PC-3 (cell line): ENCODE measurements around the gene ZFP3. TPM values are rescaled to one million over a fixed set of nuclear protein-coding genes. Genes with fewer than 3 reads are reported as not detected.
"Not testable (repeated sequence)": the region's sequence is repeated elsewhere in the genome, so short reads cannot be mapped to it uniquely, and the experiment has no call there.

Experiments used
- ATAC-seq: fragments of 200-7000 bp; cut with Tn5 transposase; 2 replicates; pipeline ENCODE4 v1.9.1; 2020; ENCODE audit warnings: mild to moderate bottlenecking, moderate library complexity
- Bru-seq: library from RNA; stranded (reverse); fragments of 400-500 nt; gene quantifications from one replicate; lab custom pipeline; 2021; lab: Mats Ljungman, UMichigan
- BruChase-seq, 2 experiments: library from RNA; stranded (reverse); fragments of 400-500 nt; gene quantifications; one replicate each; lab custom pipeline; 2021; lab: Mats Ljungman, UMichigan
- BruUV-seq: library from RNA; stranded (reverse); fragments of 400-500 nt; replicated peaks from 2 replicates; lab custom pipeline; 2021; lab: Mats Ljungman, UMichigan
- CTCF ChIA-PET: fragments of 300-600 bp; sonication (Branson Sonifier 250); formaldehyde crosslinking; loops from one replicate; lab custom pipeline; 2022; ENCODE audit warnings: antibody characterized with exemption; lab: Charles Lee
- POLR2A ChIA-PET: fragments of 300-600 bp; sonication (Branson Sonifier 250); formaldehyde crosslinking; loops from one replicate; lab custom pipeline; 2022; ENCODE audit warnings: antibody characterized with exemption; ENCODE audit not compliant: unreplicated experiment; lab: Charles Lee
- DNase-seq: peaks from one replicate; pipeline ENCODE4 v3.0.0-alpha.2; 2015
- H2AFZ ChIP-seq: fragments of 300-600 bp; sonication (generic); 2 replicates; pipeline ENCODE4 v1.6.0; 2016; ENCODE audit warnings: antibody characterized with exemption, low read length
- H3F3A ChIP-seq: fragments of 300-600 bp; sonication (generic); one replicate; pipeline ENCODE4 v1.6.0; 2017; ENCODE audit warnings: antibody characterized with exemption, low read length, control low read depth, mild to moderate bottlenecking; ENCODE audit not compliant: unreplicated experiment
- H3K27ac ChIP-seq: fragments of 300-600 bp; sonication (generic); 2 replicates; pipeline ENCODE4 v1.5.1; 2016; ENCODE audit warnings: mild to moderate bottlenecking, low read length
- H3K27me3 ChIP-seq: fragments of 300-600 bp; sonication (generic); 2 replicates; pipeline ENCODE4 v1.6.1; 2016; ENCODE audit warnings: low read length, mixed read lengths
- H3K36me3 ChIP-seq: fragments of 300-600 bp; sonication (generic); 2 replicates; pipeline ENCODE4 v1.6.1; 2016; ENCODE audit warnings: low read depth, mixed run types, low read length, mixed read lengths
- H3K4me1 ChIP-seq: fragments of 300-600 bp; sonication (generic); 2 replicates; pipeline ENCODE4 v1.5.1; 2016; ENCODE audit warnings: low read length; ENCODE audit not compliant: insufficient read depth
- H3K4me2 ChIP-seq: fragments of 300-600 bp; sonication (generic); 2 replicates; pipeline ENCODE4 v1.6.0; 2016; ENCODE audit warnings: low read length
- H3K4me3 ChIP-seq: fragments of 300-600 bp; sonication (generic); 2 replicates; pipeline ENCODE4 v1.5.1; 2016; ENCODE audit warnings: mild to moderate bottlenecking, low read length, mixed read lengths
- H3K79me2 ChIP-seq: fragments of 300-600 bp; sonication (generic); 2 replicates; pipeline ENCODE4 v1.6.1; 2017; ENCODE audit warnings: low read length, mixed read lengths
- H3K9ac ChIP-seq: fragments of 300-600 bp; sonication (generic); 2 replicates; pipeline ENCODE4 v1.6.0; 2016; ENCODE audit warnings: mild to moderate bottlenecking, low read length
- H3K9me2 ChIP-seq: fragments of 300-600 bp; sonication (generic); replicated peaks from 2 replicates; pipeline ENCODE4 v1.6.1; 2016; ENCODE audit warnings: mixed run types, low read length, mixed read lengths
- H3K9me3 ChIP-seq: fragments of 300-600 bp; sonication (generic); 2 replicates; pipeline ENCODE4 v1.6.1; 2016; ENCODE audit warnings: low read length, mixed read lengths
- H4K20me1 ChIP-seq: fragments of 300-600 bp; sonication (generic); 2 replicates; pipeline ENCODE4 v1.6.1; 2016; ENCODE audit warnings: low read length, mixed read lengths
- EZH2 ChIP-seq: fragments of 300-600 bp; sonication (generic); IDR thresholded peaks from one replicate; pipeline ENCODE4 v1.6.1; 2017; ENCODE audit warnings: antibody characterized with exemption, mild to moderate bottlenecking, low read length; ENCODE audit not compliant: unreplicated experiment
- EZH2phosphoT487 ChIP-seq: fragments of 300-600 bp; sonication (generic); IDR thresholded peaks from 2 replicates; pipeline ENCODE4 v1.6.1; 2018; ENCODE audit warnings: mild to moderate bottlenecking, antibody characterized with exemption, low read length, borderline replicate concordance
- intact Hi-C: fragments of 100-400 bp; cut with micrococcal nuclease; formaldehyde crosslinking; loops from 2 replicates; pipeline ENCODE4 v1.9.0; 2023
- long read RNA-seq: library from polyadenylated mRNA; unstranded; transcript quantifications from one replicate; pipeline ENCODE4 v2.0.0, GENCODE V29; 2021; ENCODE audit not compliant: unreplicated experiment
- total RNA-seq: library from RNA; depleted of rRNA; stranded (reverse); fragments of >200 nt; gene quantifications from 2 replicates; pipeline ENCODE4 v1.2.3, GENCODE V29; 2014; rRNA removed
- TF ChIP-seq, protein P1 (sequence below): fragments of 300-600 bp; sonication (generic); conservative IDR thresholded peaks from 2 replicates; pipeline ENCODE4 v1.5.1; 2017; ENCODE audit warnings: antibody characterized with exemption, low read depth, mild to moderate bottlenecking, low read length

Gene ZFP3
- total RNA-seq = 0.58 and 0.84 TPM in 2 replicates
- percentile 42 among the genes with signal in this experiment for Bru-seq, nascent RNA
- BruChase-seq, experiment 1, labeled RNA remaining after a 6-hour chase = percentile 40 among the genes with signal in this experiment
- BruChase-seq, experiment 2, labeled RNA remaining after a 2-hour chase = percentile 49 among the genes with signal in this experiment
- long read RNA-seq, partial matches to known transcripts = 0 of 2 reads
- long read RNA-seq, other reads (novel, unspliced or antisense) = 2 of 2 reads

DNA sequence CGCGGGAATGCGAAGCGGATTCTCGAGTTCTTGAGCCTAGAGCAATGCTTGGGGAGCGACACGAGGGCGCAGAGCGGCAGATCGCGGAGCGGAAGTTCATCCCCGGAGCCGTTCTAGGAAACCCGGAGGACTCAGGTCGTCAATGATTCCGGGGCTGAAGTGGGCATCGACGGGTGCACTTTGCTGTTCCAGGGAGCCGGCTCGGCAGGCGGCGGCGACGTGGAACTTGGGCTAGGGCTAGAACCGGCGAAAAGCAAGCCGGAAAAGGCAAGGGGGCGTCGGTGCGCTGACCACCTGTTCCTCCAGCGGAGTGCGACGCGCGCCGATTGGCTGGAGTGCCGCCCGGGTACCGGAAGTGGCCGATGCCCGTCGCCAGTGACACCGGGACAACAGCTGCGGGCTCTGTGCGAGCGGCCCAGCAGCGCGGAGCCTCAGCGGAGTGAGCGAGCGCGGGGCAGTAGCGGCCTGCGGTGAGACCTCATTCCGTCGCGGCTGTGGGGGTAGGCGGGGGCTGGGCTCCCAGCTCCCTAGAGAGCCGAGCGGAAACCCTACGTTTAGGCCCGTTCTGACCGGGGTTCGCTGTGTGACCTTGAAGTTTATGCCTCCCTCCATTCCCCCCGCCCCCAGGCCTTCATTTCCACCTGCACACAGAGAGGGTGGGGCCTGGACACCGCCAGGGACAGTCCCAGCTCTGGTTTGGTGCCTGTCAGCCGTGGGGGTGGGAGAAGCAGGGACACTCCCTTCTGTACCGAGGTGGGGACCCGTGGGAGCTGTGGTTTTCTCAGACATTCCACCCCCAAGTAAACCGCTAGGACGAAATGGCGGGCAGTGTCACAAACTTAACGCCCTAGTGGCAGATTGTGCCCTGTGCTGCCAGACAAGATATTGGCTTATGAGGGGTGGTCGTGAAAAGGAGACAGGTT, at the start of gene ZFP3:
TSS of gene ZFP3 (plus strand) at position 362 of the 923 bp plus-strand sequence. CDS start 13,038 bp downstream, outside the sequence.
- POLR2A ChIA-PET = no interaction called here

DNA sequence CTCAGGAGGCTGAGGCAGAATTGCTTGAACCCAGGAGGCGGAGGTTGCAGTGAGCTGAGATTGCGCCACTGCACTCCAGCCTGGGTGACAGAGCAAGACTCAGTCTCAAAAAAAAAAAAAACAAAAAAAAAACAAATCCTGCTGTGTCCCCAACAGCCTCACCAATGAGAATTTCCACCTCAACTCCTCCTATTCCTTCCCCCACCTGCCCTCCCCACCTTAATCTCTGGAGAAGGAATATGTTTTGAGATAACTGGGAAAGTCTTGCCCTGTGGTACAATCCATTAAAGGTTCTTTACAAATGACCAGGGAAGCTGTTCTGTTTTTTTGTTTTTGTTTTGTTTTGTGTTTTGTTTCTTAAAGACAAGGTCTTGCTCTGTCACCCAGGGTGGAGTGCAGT, 48.1 kb upstream of the ZFP3 start:
- H3K4me3 ChIP-seq, intact Hi-C loops, H3K9ac ChIP-seq, H4K20me1 ChIP-seq, H3K4me2 ChIP-seq, POLR2A ChIA-PET, H3K9me2 ChIP-seq, H3F3A ChIP-seq, DNase-seq, H3K9me3 ChIP-seq, ATAC-seq, H2AFZ ChIP-seq, H3K4me1 ChIP-seq, CTCF ChIA-PET, H3K36me3 ChIP-seq, H3K27ac ChIP-seq, BruUV-seq, H3K79me2 ChIP-seq, H3K27me3 ChIP-seq: not testable (repeated sequence)

More for the DNA sequence above, at the start of gene ZFP3:
- intact Hi-C loops = no loop called here
- Histone ChIP-seq H3K27ac (no peak within 1 kb of the TSS), H3K79me2 (no peaks in the 10 kb centered on the region), H3K9ac (peak within 1 kb of the TSS; percentile 48), H4K20me1 (no peaks in the 10 kb centered on the region), H3K9me2 (no peaks in the 10 kb centered on the region), H3K4me3 (peak within 1 kb of the TSS; percentile 72), H2AFZ (peak within 1 kb of the TSS; percentile 98), H3K4me1 (no peaks in the 10 kb centered on the region; the same call in 1 of the 2 replicates), H3K4me2 (peak within 1 kb of the TSS; percentile 84), H3K9me3 (0 out of 2 replicates have a peak, but pooled peaks cover 5% of the 10 kb centered on the region), H3F3A (no peaks in the 10 kb centered on the region), H3K36me3 (no peaks in the 10 kb centered on the region; the same call in 1 of the 2 replicates), H3K27me3 (no peaks in the 10 kb centered on the region)
- ATAC-seq (peak; percentile 75), DNase-seq (peak; percentile 52)
- TF ChIP-seq, protein P1, sequence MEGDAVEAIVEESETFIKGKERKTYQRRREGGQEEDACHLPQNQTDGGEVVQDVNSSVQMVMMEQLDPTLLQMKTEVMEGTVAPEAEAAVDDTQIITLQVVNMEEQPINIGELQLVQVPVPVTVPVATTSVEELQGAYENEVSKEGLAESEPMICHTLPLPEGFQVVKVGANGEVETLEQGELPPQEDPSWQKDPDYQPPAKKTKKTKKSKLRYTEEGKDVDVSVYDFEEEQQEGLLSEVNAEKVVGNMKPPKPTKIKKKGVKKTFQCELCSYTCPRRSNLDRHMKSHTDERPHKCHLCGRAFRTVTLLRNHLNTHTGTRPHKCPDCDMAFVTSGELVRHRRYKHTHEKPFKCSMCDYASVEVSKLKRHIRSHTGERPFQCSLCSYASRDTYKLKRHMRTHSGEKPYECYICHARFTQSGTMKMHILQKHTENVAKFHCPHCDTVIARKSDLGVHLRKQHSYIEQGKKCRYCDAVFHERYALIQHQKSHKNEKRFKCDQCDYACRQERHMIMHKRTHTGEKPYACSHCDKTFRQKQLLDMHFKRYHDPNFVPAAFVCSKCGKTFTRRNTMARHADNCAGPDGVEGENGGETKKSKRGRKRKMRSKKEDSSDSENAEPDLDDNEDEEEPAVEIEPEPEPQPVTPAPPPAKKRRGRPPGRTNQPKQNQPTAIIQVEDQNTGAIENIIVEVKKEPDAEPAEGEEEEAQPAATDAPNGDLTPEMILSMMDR = no peak
- no peak for TF ChIP-seq EZH2
- no peak for TF ChIP-seq EZH2phosphoT487
- TSS peak; percentile 72 for BruUV-seq
- CTCF ChIA-PET = no interaction called here

DNA sequence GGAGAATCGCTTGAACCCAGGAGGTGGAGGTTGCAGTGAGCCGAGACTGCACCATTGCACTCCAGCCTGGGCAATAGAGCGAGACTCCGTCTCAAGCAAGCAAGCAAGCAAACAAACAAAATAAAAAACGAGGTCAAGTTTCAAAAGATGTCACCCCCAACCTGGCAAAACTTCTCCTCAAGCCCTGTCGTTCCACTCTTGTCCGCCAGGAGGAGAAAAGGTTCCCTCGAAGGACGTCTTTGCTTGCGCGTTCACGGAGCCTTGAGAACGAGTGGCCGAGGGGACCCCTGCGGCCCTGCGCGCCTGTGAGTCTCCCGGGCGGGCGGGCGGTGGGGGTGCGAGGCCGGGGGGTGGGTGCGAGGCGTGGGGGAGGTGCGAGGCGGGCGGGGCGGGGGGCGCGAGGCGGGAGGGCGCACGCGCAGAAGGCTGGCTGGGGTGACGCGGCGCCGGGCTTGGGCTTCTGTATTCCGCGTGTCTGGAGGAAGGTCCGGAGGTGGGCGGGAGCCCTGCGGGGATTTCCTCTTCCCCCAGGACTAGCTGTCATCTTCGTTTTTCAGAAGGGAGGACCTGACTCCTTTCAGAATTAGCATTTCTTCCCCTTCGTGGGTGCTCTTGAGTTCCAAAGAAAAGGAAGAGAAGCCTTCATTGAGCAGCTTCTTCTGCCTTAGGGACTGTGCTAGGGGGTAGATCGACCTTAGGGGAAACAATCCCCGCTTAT, 46.7 kb upstream of the ZFP3 start:
- no peaks in the 10 kb centered on the region for H3K79me2 ChIP-seq
- no peak for TF ChIP-seq EZH2phosphoT487
- TF ChIP-seq, protein P1 = peak; percentile 48
- TF ChIP-seq EZH2 = no peak
- peak overlapping the region; percentile 83 for H2AFZ ChIP-seq
- H3K9me3 ChIP-seq = no peaks in the 10 kb centered on the region
- H3K4me2 ChIP-seq = peak overlapping the region; percentile 82
- BruUV-seq = no TSS peak
- no peaks in the 10 kb centered on the region for H3F3A ChIP-seq
- no peak overlapping the region for H3K27ac ChIP-seq
- H3K36me3 ChIP-seq = no peaks in the 10 kb centered on the region
- peak overlapping the region; percentile 58 for H3K4me3 ChIP-seq
- no peaks in the 10 kb centered on the region for H3K27me3 ChIP-seq
- H3K4me1 ChIP-seq = 0 out of 2 replicates have a peak, but pooled peaks cover 3% of the 10 kb centered on the region
- intact Hi-C loops = loop anchor here (1.0 kb wide), 1 partner anchor 31 kb away; no protein-coding TSS in a partner anchor
- POLR2A ChIA-PET = no interaction called here
- H3K9me2 ChIP-seq = no peaks in the 10 kb centered on the region
- peak overlapping the region; percentile 21; the same call in 1 of the 2 replicates for H3K9ac ChIP-seq
- ATAC-seq (peak; percentile 74), DNase-seq (peak; percentile 78)
- H4K20me1 ChIP-seq = no peaks in the 10 kb centered on the region
- CTCF ChIA-PET = no interaction called here
